CD4-positive, alpha-beta T cell treated with Interleukin-15 for 1 hour (primary cell): ENCODE measurements around the gene TECPR1.

ENCODE experiments used
- DNase-seq: peaks from one replicate; pipeline ENCODE4 v3.0.0-alpha.2; 2020

TECPR1 gene

DNA sequence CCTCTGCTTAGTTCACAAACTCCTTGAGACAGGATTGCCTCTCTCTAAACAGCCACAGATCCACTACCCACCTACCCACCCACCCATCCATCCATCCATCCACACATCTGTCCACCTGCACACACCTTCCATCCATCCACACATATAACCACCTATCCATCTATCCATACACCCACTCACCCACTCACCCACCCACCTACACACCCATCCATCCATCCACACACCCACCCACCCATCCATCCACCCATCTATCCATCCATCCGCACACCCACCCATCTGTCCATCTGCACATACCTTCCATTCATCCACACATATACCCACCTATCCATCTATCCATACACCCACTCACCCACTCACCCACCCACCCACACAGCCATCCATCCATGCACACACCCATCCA lies 9.7 kb downstream of the TECPR1 start:
- no peak for DNase-seq

DNA sequence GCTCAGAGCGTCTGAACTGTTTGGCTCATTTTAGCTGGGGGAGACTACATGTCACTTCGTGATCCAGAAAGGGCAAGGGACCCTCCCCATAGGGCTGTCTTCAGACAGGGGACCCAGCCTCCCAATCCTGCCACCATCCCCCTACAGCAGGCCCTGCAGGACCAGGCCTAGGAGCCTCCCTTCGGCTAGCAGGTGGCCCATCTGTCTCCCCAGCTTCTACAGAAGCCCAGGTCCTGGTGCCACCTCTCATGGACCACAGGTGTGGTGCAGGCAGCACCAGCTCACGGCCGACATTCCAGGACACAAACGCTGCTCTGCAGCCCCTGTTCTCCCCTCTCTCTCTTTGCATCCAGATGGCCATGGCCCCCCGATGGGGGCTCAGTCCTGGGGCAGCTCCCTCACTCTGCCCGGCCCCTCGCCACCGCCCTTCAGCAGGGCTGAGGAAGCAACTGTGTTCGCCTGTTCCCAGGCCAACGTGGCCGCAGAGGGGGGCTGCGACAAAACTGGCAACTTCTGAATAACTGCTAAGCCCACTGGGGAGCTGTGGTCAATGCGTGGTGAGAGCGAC lies 10.3 kb downstream of the TECPR1 start:
- no peak for DNase-seq

DNA sequence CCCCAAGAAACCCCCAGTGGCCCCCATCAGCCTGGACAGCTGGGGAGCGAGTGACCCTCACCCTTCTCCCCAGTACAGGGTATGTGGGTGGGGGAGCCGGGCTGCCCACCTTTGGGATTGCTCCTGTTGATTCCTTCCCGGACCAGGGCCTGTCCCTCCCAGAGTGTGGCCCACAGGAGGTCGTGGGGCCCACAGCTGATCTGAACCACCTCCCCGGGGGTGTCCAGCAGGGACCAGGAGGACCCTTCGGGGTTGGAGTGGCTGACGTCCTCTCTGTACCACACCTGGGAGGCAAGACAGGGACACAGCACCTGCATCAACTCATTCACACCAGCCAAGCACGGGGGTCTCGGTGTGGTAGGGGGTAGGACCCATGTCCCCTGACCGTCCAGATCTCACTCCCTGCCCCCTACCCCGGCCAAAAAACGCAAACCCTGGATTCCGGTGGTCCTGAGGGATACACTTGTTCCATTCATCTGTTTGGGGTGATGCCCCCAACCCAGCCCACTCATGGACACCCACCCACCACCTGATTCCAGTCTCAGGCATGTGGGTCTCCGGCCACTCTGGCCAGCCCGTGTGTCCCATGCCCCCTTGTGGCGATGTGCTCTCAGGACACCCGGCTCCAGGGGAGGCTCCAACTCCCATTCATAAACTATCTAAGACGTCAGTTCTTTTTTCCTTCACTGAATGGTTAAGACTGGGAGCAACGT lies 10.9 kb downstream of the TECPR1 start:
- DNase-seq = no peak

DNA sequence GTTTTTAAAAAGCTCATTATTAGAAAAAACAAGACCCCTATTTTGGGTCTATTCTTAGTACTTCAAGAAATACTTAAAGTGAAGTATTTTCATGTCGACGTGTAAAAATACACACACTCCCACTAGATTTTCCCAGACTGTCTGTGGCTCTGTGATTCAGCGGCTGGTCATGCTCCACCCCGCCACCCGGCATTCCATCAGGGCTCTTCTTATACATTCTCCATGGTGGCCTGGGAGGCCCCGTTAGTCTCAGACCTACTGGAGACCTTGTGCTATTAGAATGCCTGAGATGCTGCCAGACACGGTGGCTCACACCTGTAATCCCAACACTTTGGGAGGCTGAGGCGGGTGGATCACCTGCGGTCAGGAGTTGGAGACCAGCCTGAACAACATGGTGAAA lies 13.1 kb downstream of the TECPR1 start:
- DNase-seq = no peak

DNA sequence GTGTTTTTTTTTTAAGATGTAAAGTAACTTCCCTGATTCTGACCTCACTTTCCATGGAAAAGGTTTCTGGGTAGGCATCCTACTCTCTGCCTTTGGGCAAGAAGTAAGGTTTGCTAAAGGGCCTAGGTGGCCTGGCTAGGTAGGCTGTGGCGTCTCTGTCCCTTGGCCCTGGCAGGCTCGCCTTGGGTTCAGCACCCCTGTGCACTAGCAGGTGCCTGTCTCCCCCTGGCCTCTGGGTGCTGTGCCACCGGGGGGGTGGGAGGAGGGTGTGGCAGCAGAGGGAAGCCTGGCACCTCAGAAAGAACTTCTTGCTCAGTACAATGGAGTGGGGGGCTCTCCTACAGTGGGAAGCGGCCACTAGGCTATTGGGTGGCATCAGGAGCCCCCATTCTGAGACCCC lies 14.0 kb downstream of the TECPR1 start:
- no peak for DNase-seq

DNA sequence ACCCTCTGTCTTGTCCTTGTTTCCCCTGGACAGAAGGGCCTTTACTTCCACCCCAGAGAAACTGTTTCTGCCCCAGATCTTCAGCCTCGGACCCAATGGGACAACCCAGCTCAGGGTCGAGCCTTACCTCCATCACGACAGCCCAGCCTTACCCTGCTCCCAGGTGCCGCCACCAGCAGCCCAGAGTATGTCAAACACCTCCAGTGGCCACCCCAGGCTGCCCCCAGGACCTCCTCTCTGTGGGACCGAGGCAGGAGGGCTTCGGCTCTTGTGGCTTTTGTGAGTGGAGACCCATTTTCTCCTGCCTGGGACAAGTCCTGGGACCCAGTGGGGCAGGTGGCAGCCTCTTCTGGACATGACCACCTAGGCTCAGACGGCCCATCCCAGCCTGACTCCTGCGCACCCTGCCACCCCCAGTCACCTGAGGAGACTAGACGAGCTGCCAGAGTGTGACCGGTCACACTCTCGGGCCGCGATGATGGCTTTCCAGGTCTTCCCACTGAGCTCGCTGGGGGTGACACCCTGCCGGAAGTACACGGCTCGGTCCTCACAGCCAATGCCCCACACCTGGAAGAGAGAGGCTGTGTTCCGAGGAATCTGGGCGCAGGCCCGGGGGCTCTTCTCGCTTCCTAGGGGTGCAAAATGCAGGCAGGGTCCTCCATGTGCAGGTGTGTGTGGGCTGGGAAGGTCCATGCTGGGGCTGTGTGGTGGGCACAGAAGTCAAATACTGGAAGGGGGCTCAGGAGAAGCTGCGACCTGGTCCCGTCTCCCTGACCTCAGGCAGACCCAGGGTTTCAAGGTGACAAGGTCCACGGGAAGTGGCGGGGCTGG lies 15.5 kb downstream of the TECPR1 start:
- no peak for DNase-seq

DNA sequence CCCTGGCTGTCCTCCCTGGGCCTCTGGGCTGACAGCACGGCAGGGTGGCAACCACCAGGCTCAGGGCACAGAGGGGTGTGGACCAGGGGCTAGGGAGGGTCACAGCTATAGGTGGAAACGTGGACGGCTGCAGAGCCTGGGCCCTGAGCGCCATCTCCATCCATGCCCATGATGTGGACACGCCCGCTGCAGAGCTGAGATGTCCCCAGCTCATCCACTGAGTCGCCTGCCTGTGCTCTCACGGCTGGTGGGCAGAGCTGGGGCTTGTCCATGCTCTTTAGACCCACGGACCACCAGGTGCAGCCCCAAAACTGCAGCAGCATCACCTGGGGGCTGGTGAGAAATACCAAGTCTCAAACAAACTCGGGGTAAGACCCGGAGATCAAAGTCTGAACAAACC lies 16.1 kb downstream of the TECPR1 start:
- DNase-seq = no peak

DNA sequence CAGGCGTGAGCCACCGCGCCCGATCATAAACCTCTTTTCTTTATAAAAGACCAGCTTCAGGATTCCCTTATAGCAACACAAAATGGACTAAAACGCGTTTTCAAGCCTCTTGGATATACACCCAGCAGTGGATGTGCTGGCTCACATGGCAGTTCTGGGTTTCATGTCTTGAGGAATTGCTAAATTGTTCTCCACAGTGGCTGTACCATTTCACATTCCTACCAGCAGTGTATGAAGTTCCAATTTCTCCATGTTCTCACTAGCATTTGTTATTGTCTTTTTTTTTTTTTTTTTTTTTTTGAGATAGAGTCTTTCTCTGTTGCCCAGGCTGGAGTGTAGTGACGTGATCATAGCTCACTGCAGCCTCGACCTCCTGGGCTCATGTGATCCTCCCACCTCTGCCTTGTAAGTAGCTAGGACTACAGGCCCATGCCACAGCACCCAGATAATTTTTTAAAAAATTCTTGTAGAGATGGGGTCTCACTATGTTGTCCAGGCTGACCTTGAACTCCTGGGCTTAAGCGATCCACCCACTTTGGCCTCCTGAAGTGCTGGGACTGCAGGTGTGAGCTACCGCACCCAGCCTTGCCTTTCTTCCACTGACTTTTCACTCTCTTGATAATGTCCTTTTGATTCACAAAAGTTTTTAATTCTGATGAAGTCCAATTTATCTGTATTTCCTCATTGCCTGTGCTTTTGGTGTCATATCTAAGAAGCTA lies 17.4 kb downstream of the TECPR1 start:
- no peak for DNase-seq

DNA sequence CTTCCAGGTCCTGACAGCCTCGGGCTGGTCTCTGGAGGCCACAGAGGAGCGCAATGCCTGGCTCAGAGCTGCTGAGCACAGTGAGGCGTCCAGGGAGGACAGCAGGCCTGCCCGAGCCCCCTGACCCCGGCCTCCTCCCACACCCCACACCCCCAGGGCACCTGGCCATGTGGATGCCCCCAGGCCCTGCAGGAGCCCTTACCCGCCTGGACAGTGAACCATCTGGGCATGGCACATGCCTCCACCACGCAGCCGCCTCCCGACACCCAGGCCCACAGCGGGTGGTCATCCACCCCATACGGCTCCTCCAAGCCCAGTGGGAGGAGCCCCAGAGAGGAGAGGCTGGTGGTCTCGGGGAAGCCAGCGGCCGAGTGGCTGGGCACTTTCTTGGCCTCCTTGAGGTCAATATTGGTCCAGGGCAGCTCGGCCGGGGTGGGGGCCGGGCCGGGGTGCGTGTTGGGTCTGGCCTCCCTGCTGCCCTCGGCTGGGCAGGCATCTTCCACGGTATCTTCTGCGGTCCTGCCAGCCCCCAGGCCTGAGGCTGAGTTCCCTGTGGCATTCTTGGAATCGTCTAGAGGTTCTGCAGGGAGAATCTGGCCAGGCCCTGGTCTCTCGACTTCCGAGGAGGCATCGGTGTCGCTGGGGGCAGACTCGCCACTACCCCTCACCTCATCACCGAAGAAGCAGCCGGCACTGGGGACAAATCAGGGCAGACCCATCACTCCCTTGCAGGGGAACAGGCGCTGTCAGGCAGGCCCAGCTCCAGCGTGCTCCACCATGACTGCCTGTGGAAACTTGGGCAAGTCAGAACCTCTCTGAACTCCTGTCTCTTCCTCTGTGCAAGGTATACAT lies 18.6 kb downstream of the TECPR1 start:
- no peak for DNase-seq

DNA sequence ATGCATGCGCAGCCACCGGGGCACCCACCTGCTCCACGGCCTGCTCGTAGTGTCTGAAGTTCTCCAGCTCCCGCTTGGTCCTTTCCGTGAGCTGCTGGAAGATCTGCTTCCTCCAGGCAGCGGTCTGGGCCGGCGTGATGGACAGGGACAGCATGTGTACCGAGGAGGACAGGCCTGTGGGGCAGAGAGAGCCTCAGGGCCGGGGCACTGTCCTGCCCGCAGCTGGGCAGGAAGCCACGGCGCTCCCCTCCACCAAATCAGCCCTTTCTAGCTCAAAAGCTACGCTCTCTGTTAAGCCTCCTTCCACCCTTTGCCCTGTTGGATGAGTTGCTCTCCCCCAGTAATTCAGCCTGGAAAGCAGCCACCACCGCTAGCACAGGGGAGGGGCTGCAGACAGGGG lies 19.2 kb downstream of the TECPR1 start:
- no peak for DNase-seq

DNA sequence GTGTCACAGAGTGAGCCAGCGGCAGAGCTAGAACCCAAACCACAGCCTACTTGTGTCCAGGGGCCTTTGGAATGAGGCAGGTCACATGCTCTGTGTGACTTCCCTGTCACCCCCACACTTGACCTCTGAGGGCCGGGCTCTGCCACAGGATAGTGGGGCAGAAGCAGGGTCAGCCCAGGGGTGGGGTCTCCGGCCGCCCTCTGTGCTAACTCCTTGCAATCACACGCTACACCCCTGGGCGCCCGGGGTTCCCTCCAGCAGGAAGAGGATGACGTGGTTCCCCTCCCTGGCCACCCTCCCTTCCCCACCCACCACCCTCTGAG lies 19.8 kb downstream of the TECPR1 start:
- DNase-seq = no peak

DNA sequence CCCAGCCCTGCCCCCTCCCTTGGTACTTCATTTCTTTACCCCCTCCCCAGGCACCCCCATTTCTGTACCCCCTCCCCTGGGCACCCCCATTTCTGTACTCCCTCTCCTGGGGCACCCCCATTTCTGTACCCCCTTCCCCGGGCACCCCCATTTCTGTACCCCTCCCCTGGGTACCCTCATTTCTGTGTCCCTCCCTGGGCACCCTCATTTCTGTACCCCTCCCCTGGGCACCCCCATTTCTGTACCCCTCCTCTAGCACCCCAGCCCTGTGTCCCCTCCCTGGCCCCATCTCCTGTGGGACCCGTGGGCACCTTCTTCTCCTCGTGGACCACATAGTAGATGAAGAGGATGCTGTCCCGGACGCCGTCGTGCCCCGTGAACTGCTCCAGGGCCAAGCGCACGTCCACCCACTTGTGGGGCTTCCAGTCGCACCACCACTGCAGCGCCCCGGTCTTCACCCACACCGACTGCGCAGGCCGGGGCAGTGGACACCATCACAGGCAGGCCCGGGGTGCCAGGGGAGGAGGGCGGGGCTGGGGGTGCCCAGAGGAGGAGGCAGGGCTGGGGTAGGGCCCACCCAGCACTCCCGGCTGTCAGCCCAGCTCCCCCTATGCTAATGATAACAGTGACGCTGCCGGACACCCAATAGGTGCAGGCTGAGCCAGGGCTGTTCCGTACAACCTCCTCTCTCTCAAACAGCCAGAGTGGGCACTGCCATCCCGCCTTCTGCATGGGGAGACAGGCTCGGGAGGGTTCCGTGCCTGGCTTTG lies 20.4 kb downstream of the TECPR1 start:
- no peak for DNase-seq

DNA sequence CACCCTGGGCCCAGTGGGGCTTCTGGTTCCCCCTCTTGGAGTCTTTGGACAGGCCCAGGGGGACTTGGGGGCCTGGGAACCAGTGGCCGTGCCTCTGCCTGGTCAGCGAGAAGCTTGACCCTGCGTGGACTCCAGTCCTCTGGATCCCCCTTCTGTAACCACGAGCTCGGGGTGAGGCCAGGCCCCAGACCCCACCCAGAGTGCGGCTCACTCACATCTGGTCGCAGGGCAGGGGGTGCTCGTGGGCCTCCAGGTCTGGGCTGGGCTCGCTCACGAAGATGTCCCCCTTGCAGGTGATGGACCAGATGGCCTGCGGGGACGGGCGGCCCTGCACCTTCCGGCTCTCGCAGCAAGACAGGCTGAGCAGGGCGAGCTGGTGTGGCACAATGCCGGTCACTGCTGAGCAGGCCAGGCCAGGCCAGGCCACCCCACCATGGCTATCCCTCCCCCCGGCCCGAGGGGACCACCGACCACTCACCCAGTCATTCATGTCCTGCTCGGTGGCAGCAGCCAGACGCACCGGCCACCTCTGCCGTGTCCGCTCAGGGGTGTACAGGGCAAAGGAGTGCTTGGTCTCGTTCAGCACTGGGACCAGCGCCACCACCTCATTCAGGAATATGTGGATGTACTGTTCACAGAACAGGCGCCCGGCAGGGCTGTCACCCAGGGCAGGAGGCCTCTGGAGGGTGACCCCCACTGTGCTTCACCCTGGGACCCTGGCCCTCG lies 21.1 kb downstream of the TECPR1 start:
- no peak for DNase-seq

DNA sequence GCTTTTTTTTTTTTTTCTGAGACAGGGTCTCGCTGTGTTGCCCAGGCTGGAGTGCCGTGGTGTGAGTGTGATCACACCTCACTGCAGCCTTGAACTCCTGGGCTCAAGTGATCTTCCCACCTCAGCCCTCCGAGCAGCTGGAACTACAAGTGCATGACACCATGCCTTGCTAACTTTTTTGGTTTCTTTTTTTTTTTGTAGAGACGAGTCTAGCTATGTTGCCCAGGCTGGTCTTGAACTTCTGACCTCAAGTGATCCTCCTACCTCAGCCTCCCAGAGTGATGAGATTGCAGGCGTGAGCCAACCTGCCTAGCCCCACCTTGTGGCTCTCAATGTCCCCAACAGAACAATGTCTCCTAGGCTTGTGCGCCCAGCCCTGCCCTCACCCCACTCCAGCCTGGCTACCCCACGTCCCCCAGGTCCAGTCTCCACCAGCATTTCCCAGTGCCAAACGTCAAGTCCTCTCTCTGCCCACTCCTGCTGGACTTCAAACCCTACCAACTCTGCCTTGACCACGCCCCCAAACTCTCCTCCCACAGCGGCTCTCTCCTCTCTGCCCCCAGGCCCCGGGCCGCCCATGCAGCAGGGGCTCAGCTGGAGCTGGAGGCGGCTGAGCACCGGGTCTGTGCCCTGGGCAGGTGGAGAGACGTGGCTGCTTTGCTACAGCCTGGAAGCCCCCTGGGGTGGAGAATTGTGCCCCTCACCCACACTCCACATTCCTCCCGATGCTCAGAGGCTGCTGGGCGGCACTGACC lies 21.9 kb downstream of the TECPR1 start:
- DNase-seq = no peak

DNA sequence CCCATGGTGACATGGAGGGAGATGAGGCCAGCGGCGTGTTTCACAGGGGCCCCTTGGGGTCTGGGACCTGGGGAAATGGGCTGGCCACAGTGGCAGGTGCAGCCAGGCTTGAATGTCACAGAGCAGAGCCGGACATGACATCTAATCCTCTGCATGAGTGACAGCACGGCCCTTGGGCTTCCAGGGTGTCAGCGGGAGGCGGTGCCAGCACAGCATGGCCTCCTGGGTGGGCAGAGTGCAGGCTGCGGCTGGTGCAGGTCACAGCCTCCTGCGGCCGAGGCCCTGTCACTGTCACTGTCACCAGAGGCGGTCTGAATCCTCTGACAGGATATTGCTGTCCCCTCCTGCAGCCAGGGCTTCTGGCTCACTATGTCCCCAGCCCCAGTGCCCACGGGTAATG lies 22.6 kb downstream of the TECPR1 start:
- DNase-seq = no peak

DNA sequence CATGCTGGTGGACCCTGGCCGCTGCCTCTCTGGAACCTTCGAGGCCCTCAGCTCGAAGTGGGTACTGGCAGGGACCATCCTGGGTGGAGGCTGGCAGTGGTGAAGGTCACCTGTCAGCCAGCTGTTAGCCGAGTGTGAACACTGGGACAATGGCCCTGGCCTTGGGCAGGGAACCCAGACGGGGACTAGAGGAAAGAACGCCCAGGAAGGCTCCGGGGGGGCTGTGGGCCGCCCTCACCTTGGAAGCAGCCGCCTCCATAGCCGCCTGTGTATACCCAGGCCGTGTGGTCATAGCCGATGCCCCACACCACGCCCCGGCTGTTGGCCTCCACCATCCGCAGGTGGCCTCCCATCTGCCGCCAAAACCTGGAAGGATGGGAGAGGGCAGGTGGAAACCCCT lies 23.2 kb downstream of the TECPR1 start:
- no peak for DNase-seq

DNA sequence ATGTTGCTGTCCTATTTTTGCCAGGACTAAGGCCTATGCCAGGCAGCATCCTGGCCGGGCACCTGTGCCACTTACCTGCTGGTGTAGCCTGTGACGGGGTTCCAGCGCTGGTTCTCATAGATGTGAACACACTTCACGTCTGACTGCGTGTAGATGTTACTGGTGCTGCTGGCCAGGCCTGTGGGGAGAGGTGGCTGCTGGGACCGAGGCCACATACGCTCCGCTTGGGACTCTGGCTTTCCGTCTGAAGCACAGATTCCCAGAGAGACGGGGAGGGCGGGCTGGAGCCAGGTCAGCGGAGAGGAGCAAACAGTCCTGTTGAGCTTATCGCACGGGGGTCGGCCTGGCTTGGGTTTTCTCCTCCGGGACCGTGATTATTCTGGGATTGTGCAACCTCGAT lies 24.1 kb downstream of the TECPR1 start:
- DNase-seq = no peak

DNA sequence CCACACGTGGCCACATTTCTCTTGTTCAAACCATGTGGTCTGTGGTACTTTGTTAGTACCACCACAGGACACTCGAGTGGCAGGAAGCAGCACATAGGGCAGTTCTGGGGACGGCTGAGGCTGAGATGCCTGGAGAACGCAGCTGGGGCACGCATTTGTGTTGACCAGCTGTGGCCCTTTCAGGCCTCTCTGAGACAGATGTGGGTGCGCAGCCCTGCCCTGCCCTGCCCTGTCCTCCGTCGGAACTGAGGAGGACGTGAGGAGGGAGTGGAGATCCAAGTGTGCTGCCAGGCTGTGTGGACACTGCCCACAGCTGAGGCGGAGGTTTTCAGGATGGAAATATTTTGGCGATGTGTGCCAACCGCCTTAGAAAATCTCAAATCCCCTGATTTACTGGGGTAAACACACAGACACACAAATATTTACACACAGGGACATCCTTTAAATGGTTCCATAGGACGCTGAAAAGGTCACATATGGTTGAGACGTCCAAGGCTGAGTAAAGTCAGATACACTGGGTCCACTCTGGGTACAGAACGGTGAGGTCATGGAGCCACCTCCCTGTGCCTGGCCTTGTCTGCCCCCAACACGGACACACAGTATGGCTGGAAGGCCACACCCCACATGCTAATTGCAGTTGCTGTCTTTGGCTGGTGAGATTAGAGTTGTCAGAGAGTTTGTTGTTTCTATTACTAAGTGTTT lies 26.0 kb downstream of the TECPR1 start:
- no peak for DNase-seq

DNA sequence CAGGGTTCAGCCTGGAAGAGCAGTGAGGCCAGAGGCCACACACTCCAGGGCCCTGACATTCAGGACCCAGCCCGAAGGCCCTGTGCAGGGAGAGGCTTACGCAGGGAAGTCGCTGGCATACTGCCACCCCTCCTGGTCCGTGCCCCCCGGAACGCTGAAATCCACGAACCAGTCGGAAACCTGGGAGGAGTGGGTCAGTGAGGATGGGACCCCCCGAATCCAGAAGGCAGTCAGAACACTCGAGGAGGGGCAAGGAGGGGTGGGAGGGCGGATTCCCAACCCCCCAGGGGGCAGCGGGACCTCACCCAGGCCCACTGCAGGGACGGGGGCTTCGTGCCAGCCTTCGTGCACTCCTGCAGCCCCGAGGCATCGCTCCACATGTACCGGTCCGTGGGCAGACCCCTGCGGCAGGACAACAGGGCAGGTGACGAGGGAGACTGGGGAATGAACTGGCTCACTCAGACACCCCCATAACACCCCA lies 27.3 kb downstream of the TECPR1 start:
- no peak for DNase-seq
